ENCODE measurements around the gene RNU7-1.

Gene RNU7-1

DNA sequence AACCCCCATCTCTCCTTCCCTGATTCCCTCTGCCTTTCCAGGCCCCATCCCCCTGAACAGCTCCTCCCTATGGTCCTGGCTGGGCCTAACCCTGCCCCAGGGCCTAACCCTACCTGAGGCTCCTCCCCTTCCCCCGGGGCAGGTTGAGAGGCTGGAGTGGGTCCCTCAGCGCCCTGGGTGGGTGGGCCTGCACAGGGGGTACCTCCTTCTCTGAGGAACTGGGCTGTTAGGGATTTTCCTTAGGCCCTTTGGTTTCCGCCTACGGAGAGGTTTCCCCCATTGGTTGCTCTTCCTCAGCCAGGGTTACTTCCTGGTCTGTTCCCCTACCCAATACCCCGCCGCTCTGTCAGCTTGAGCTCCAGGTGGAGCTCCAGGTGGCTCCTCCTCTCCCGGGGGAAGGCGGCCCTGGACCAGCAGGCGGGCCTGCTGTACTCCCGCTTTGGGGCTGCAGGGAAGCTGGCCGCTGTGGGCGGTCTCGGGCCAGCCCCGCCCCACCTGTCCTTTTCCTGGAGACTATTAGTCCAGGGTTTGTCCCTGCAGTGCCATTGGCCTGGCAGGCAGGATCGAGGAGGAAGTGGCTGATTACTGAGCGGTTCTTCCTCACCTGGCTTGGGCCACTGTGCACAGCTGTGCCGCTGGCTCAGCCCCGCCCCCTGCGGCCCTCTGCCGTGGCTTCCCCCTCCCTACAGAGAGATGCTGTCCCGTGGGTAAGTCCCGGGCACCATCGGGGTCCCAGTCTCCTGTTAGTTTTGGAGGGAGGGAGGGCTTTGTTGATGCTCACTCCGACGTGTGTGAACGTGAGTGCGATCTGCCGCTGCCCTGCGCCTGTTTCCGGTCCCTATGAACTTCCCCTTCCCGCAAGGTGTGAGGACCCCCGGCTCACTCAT lies 2.7 kb downstream of the RNU7-1 start:
- peak overlapping the region; percentile 4 to 84 (median 75) for H3K27ac Mint-ChIP-seq
- H3K27me3 Mint-ChIP-seq (ENCODE audit: low read depth), result peaks cover 4% of the 10 kb centered on the region
- no peak for TF ChIP-seq CTCF (IDR thresholded peaks at IDR 0.05; ENCODE audit: unreplicated experiment in 3 of 3)
- H3K9me3 Mint-ChIP-seq, result no peaks in the 10 kb centered on the region
- peaks cover 5% of the 10 kb centered on the region for H3K36me3 Mint-ChIP-seq (ENCODE audit: low read depth)
- H3K4me1 Mint-ChIP-seq, result peaks cover 39% of the 10 kb centered on the region
- peak overlapping the region; percentile 86 to 95 (median 92) for H3K4me3 Mint-ChIP-seq

DNA sequence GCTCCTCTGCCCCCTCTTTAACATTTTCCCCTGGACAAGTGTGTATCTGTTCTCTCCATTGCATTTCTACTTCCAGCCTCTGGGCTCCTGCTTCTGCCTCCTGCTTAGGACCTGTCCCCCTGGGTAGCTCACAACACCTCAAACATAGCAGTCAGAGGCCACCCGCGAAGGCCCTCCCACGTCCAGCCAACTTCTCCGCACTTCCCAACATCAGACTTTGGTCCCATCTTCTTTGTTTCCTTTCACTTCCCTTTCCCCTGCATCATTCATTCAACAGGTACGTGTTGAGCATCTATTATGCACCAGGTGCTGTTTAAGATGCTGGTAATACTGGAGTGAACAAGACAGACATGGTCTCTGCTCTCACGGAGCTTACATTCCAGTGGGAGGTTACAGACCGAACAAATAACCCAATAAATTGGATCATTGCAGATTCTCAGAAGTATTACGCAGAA lies 3.3 kb downstream of the RNU7-1 start:
- Mint-ChIP-seq H3K9me3 (no peaks in the 10 kb centered on the region), H3K27ac (peak overlapping the region; percentile 4 to 84 (median 75)), H3K36me3 (ENCODE audit: low read depth) (peaks cover 4% of the 10 kb centered on the region), H3K27me3 (ENCODE audit: low read depth) (peaks cover 4% of the 10 kb centered on the region), H3K4me1 (peaks cover 39% of the 10 kb centered on the region), H3K4me3 (peak overlapping the region; percentile 86 to 95 (median 92))
- TF ChIP-seq CTCF (IDR thresholded peaks at IDR 0.05; ENCODE audit: unreplicated experiment in 3 of 3), result no peak

GRCh38 chr12:6947615-6948014 lies 4.0 kb downstream of the RNU7-1 start:
- Mint-ChIP-seq H3K36me3 (ENCODE audit: low read depth) (no peaks in the 10 kb centered on the region), H3K9me3 (no peaks in the 10 kb centered on the region), H3K4me1 (peaks cover 34% of the 10 kb centered on the region), H3K27ac (no peak overlapping the region), H3K27me3 (ENCODE audit: low read depth) (peaks cover 4% of the 10 kb centered on the region), H3K4me3 (peak overlapping the region in 2 of 3 experiments; percentile 30 to 42)
- TF ChIP-seq CTCF (IDR thresholded peaks at IDR 0.05; ENCODE audit: unreplicated experiment in 3 of 3), result no peak

DNA sequence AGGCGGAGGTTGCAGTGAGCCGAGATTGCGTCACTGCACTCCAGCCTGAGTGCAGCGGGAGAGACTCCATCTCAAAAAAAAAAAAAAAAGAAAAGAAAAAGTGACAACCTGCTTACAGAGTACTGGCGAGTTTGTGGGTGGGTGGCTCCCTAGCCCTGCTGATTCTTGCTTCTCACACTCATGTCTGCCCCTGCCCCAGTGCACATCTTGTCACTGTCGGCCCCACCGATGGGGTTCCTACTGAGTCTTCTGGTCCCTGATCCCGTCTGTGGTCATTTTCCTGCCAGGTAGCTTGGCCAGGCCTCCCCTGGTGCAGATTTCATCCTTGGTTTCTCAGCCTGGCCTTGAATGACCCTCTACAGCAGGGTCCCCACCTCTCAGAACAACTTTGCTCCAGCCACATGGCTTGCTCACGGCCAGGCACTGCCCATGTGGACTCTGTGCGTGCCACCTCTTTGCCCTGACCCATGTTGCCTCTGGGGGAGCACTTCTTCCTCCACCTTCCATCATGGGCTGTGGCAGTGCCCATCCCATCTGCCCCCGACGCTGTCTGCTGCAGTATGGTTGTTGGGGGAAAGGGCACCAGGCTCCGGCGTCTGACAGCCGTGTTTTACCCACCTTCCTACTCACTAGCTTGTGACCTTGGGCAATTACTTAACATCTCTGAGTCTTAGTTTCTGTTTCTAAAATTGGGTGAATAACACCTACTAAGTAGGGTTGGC lies 5.4 kb downstream of the RNU7-1 start:
- H3K27ac Mint-ChIP-seq, result peak overlapping the region in 1 of 3 experiments; percentile 18
- H3K27me3 Mint-ChIP-seq (ENCODE audit: low read depth), result peaks cover 4% of the 10 kb centered on the region
- peak overlapping the region in 2 of 3 experiments; percentile 32 to 46 for H3K4me3 Mint-ChIP-seq
- no peaks in the 10 kb centered on the region for H3K36me3 Mint-ChIP-seq (ENCODE audit: low read depth)
- TF ChIP-seq CTCF (IDR thresholded peaks at IDR 0.05; ENCODE audit: unreplicated experiment in 3 of 3), result no peak
- H3K9me3 Mint-ChIP-seq, result no peaks in the 10 kb centered on the region
- peaks cover 26% of the 10 kb centered on the region for H3K4me1 Mint-ChIP-seq

GRCh38 chr12:6950401-6950801 lies 6.8 kb downstream of the RNU7-1 start:
- Mint-ChIP-seq H3K36me3 (ENCODE audit: low read depth) (no peaks in the 10 kb centered on the region), H3K9me3 (no peaks in the 10 kb centered on the region)

More at GRCh38 chr12:6950401-6950801, 6.8 kb downstream of the RNU7-1 start:
- H3K4me3 Mint-ChIP-seq, result no peak overlapping the region
- H3K27ac Mint-ChIP-seq, result no peak overlapping the region
- H3K27me3 Mint-ChIP-seq (ENCODE audit: low read depth), result peaks cover 4% of the 10 kb centered on the region
- H3K4me1 Mint-ChIP-seq, result peaks cover 17% of the 10 kb centered on the region
- TF ChIP-seq CTCF (IDR thresholded peaks at IDR 0.05; ENCODE audit: unreplicated experiment in 3 of 3), result peak in 1 of 3 experiments; percentile 16

Measured in nephron (organoid).